OCI-M2 (cell line): ENCODE measurements around the gene SNX20.

Experiments
- DNase-seq: peaks from one replicate; lab custom pipeline; 2025; ENCODE audit not compliant: unreplicated experiment; lab: John Stamatoyannopoulos, UW

The SNX20 gene

DNA sequence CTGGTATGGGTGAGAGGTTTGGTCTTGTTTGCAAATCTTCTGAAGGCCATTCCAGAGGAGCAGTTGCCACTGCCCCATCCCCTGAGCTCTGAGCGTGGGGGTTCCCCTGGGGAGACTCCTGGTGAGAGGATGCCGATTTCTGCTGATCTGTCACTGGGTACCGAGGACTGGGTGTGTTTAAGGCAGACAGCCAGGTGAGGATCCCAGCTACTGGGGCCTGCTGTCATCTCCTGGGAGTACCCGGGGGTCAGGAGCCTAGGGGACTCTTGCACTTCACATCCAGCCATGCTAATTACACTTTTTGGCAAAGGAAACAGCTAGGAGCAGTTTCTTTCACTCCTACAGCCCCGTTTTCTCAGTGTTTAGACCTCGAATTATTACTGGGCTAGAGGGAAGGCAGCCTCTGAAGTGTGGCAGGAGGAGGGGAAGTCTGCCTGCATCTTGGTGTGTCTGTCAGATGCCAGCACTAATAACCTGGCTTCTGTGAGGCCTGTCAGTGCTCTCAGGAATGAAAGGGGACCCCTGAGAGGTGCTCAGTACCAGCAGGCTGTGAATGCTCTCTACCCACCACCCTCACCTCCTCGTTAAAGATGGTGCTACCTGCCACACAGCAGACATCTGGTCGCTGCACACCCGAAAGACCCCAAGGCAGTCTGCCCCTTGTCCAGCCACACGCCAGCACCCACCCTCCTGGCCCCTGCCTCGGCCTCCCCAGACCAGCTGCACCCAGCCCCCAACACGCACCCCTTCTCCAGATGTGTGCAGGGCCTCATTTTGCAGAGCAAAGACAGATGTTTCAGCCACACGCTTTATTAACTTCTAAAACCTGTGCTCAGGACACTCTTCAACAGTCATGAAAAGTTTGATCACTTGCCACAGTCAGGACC lies 43.2 kb downstream of the SNX20 start:
- DNase-seq: no peak

DNA sequence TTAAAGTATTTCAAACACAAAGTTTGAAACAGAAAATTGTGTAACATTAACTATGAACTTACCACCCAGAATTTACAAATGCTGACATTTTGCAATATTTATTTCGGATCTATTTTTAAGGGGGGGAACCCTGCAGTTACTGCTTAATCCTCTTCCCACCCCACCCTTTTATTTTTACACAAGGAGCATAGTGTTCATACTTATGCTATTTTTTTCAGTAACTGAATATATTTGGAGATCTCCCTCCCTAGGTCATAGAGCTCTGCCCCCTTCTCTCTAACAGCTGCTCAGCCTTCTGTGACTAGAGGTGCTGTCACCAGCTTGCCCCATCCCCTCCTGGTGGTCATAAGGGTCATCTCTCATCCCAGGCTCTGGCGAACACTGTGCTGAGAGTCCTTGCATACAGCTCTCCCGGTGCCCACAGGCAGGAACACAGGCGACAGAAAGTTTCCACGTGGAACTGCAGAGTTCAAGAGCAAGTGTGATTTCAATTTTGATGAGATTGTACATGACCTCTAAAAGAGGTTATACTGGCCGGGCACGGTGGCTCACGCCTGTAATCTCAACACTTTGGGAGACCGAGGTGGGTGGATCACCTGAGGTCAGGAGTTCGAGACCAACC lies 44.2 kb downstream of the SNX20 start:
- DNase-seq: no peak

DNA sequence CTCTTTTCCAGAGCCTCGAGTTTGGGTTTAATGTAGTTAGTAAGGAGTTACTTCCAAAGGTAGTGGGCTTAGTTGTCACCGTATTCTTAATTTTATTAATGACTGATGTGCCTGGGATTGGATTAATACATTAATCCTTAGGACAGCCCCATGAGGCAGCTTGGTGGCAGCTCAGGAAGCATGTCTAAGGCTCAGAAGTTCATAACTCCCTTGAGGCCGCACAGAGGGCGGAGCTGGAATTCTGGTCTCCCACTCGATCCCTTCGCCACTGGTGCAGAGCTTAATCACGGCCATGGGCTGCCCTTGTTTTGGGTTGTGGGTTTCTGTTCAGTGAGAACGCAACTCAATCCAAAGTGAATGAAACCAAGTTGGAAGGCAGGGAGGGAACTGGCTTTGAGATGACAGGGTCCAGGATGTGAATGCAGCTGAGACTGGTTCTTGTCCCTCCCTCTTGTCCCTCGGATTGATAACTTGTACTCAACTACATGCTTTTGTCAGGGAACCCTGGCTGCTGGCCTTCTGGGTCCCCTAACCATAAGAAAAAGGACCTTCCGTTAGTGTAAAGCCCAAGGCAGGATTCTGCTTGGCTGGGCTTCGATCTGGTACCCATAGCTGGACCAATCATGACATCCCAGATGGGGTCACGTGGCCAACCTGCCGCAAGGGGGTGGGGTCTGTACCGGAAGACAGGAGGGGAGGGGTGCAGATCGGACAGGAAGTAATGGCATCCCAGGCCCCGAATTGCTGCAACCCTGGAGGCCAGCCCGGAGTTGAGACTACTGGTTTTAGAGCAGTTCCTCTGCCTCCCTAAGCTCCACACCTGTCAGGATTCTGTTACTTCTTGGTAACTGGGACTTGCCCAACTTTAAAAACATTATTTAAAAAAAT lies 45.4 kb downstream of the SNX20 start:
- no peak for DNase-seq

DNA sequence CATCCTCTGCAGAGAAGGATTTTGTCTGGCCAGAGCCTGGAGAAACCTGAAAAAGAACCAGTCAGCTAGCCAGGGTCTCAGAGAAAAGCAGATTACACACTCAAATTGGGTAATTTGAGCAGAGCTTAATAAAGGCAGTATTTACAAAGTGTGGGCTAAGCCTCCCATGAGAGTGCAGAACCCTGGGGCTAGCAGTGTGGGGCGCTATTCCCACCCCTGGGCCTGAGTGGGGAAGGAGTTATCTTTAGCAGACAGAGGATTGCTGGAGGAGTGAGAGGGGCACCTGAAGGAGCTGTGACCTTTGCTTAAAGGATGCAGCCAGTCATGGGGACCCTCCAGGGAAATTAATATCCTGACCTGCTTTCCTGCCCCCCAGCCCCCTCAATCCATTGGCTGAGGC lies 46.2 kb downstream of the SNX20 start:
- DNase-seq: no peak

DNA sequence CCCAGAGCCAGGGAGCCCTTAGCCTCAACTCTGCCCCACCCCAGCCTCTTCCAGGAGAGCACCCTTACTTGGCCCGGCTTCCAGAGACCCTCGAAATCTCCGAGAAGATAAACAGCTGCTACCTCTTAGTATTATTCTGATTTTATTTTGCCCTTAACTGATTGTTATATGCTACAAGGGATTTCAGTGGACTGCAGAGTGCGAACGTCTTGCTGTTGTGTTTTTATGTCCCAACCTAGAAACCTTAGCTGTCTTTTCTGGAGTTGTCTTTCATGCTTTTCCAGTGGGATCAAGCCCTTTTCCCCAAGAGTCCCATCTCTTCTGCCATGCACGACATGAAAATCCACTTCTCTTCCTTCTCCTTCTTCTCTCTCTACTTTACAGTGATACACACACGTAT lies 47.0 kb downstream of the SNX20 start:
- no peak for DNase-seq

DNA sequence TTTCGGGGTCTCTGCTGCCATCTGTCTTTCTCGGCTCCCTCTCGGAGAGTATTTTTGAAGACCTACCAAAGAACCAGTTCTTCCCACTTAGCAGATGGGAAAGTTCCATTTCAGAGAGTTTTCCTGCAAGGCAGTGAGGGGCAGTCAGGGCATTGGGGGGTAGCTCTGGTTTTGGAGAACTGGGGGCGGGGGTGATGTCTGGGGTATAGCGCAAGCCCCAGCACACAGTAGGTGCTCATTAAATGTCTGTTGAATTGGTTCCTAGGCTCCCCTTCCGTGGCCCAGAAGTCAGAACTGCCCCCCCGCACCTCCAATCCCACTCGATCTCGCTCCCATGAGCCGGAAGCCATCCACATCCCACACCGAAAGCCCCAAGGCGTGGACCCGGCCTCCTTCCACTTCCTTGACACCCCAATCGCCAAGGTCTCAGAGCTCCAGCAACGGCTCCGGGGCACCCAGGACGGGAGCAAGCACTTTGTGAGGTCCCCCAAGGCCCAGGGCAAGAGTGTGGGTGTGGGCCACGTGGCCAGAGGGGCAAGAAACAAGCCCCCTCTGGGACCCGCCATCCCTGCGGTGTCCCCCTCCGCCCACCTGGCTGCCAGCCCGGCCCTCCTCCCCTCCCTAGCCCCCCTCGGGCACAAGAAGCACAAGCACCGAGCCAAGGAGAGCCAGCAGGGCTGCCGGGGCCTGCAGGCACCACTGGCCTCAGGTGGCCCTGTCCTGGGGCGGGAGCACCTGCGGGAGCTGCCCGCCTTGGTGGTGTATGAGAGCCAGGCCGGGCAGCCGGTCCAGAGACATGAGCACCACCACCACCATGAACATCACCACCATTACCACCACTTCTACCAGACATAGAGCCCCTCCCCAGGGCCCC lies 47.9 kb downstream of the SNX20 start:
- DNase-seq: no peak

DNA sequence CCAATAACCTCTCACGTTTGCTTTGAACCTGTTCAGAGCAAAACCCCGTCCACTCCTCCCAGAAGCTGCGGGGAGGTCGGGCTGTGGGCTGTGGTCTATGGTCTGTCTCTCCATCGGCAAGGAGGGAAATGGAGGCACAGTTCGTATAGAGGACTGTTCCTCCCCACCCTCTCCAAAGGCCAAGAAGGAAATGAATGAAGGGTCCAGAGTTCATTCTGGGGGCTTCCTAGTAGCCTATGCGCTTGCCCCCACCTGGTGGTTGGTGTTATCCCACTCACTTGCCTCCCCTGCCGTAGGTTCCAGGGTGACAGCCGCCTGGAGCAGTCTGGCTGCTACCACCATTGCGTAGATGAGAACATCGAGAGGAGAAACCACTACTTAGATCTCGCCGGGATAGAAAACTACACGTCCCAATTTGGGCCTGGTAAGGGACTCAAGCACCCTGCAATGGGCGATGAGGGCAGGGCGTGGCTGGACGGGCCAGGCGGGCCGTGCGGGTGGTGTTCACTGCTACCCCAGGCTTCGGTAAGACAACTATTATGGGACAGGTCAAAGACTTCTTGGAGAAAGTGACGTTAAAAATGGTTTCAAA lies 49.0 kb downstream of the SNX20 start:
- DNase-seq: no peak

DNA sequence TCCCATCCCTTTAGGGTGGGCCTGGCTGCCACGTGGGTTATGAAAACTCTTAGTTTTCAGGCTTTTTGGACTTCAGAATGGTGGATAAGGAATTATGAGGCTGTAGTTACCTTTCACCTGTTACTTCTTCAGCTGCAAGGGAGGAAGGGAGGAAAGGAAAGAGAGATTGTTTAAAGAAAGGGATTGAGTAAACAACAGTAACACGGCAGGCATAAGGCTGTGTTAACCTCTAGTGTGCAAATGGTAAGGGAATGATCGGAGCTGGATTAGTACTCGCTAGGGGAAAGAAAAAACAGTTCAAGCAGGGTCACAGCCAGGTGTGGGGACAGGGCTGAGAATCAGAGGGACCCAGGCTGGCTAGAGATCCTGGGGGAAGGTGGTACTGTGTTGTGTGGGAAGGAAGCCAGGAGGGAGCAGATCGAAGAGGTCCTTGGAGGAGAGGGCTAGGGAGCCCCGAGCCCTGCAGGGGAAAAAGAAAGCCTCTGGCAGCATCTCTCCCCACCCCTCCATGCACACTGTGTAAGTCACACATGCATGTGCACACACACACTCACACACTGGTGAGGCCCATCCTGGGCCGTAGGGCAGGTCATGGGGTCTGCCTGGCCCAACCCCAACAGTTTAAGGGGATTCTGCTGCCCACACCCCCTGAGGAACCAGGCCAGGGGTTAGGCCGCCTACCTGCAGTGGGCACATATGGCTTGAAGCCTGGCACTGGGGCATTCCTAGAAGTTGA lies 49.7 kb downstream of the SNX20 start:
- DNase-seq: no peak

DNA sequence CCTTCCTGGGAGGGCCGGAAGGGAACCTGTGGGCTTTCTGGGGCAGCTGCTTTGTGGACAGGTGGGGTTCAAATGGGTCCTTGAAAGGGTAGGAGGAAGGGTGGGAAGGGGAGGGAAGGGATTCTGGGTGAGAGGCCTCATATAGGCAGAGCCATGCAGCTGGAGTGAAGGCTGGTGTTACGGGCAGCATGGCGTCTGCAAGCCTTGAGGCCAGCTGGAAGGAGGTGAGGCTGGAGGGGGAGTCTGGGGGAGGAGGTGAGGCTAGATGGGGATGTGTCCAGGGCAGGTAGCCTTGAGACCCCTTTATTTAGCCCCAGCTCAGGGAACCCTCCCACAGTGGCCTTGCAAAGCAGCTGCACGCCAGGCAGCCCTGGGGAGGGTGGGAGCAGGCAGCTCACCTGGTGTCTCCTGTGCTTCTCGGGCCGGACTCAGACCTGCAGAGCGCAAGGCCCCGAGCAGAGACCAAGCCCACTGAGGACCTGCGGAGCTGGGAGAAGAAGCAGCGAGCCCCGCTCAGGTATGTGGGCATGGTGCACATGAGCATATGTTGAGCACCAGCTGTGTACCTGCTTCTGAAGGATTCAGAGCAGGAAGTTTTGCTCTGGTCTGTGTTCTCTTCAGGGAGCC lies 50.6 kb downstream of the SNX20 start:
- DNase-seq: no peak

DNA sequence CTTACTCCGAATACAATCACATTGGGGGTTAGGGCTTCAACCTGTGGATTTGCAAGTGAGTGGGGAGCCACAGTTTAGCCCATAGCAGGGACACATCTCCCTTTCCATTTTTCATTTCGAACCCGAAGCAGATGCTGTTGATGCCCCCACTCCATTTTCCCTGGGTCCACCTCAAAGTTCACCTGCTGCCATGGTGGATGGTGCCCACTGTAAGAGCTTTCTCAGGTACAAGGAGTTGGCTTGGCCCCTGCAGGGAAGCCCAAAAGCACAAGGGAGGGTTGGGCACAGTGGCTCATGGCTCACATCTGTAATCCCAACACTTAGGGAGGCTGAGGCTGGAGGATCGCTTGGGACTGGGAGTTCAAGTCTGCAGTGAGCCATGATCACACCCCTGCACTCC lies 51.8 kb downstream of the SNX20 start:
- DNase-seq: no peak

DNA sequence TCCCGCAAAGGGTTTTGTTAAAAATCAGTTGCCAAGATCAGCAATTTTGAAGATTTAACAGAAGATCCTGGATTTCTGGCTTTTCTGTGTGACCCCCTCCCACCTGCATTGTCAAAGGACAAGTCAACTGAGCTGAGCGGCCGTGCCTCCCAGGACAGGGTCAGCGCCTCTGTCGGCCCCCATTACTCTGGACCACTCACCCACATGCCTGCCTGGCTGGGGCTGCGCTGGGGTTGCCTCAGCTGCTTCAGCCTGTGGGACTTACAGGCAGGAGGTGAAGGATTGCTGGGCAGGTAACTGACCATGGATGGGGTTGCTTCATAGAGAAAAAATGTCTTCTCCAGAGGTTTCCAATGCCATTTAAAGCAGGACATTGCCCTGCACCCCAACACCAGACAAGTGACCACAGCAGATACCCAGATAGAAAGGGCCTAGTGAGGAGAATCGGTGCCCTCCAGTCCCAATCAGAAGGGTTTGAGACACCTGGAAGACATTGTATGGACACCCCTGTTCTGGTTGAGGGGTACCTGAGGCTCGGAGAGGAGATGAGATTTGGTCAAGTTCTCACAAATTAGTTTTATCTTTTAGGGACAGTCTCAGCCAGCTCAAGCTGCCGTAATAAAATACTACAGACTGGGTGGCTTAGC lies 52.8 kb downstream of the SNX20 start:
- DNase-seq: no peak

DNA sequence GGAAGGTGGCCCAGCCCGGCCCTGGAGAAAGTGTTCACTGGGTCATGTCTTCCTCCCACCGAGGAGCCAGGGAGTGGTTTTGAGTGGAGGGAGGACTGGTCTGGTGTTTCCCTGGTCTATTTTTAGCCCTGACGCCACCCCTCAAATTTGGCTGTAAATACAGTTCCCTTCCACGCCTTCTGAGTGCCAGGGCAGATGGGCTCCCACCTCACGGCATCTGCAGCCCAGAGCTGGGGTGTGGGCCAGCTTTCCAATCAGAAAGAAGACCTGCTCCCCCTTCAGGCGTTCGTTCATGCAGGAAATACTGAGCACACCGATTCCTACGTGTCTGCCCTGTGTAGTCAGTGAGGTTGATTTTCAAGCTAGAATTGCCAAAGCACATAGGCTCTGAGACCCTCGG lies 53.7 kb downstream of the SNX20 start:
- DNase-seq: no peak

DNA sequence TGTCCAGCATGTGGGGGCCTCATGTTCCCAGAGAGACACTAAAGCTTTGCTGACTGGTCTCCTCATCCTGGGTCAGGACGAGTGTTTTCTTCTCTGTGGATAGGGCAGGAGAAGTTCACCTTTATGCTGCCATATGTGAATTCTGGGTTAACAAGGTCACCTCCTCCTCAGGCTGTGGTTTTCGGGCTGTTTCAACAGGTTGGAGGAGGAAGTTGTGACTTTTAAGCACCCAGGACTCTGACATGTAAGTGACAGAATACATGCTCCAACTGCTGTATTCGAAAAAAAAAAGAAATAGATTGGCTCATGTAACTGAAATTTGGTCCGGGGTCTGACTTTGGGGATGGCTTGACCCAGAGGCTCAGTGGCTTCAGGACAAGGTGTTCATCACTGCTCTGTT lies 54.2 kb downstream of the SNX20 start:
- no peak for DNase-seq

DNA sequence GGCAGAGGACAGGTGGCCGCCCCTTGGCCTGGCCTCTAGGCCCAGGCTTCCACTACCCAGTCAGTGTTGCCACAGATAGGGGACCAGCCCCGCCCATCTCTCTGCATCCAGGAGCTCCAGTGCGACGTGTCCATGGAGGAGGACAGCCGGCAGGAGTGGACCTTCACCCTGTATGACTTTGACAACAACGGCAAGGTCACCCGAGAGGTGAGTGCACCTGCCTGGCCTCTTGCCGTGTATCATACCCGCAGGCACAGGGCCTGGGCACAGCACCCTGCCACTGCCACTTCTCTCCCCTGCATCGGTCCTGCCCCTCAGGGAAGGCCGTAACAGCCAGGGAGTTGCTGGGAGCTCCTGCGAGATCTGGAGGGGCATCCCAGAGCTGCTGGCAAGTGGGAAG lies 55.7 kb downstream of the SNX20 start:
- no peak for DNase-seq

DNA sequence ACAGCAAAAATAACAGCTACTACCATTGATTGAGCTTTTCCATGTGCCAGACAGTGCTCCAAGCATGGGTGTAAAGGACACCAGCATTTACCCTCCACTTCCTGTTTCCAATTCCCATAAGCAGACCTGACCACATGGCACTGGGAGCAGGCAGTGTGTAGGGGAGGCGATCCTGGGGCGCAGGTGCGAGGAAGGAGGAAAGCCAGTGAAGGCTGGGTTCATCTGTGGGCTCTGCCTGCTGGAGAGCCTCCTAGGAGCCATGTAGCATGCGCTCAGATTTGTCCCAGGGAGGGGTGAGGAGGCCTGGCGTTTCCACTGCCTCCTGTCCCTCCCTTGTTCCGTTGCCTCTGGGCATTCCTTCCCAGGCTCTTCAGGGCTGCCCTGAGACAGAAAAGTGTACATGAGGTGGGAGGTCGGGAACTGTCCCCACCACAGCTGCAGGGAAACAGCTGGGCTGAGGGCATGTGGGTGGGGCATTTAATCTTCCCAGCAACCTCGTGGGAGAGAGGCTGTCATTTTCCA lies 56.6 kb downstream of the SNX20 start:
- DNase-seq: no peak

DNA sequence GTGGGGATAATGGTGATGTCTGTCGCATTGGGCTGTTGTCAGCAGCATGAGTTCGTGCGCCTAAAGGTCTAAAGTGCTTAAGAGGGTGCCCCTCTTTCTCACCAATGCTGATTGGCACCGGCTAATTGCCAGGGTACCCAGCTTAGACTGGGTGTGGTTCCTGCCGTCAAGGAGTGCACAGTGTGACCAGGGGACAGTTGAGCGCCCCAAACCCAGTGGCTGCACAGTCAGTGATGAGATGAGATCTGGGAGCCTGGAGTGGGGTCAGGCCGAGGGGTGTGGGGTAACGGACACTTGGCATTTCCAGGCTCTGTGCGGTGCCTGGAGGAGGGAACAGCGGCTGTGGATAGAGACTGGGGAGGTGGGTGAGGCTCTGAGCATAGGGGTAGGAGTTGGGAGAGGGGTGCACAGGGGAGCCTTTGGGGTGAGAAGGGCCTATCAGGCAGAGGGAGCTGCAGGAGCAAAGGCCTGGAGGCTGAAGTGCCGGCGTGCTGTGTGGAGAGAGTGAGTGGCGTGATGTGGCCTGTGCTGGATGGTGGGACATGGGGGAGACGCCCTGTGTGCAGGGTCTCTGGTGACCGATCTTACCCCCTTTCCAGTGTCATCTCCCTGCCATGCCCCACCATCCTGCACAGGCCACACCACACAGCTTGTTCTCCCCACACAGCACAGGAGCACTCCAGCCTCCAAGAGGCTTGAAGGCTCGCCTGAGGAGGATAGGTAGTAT lies 58.3 kb downstream of the SNX20 start:
- DNase-seq: no peak

DNA sequence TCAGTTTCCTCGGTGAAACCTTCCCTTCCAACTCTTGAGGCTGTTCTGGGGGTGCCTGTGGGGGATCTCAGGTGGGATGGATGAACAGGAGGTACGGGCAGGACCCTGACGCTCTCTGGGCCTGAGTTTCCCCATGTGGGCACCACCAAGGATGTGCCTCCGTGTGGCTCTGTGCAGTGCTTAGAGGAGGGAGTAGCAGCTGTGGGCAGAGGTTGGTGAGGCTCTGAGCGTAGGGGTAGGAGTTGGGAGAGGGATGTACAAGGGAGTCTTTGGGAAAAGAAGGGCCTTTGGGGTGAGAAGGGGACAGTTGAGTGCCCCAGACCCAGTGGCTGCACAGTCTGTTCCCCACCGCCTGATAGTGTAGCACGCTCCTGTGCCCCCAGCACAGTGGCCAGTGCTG lies 59.1 kb downstream of the SNX20 start:
- no peak for DNase-seq
